Measurements from ENCODE around the gene TAOK2.

The TAOK2 gene

DNA sequence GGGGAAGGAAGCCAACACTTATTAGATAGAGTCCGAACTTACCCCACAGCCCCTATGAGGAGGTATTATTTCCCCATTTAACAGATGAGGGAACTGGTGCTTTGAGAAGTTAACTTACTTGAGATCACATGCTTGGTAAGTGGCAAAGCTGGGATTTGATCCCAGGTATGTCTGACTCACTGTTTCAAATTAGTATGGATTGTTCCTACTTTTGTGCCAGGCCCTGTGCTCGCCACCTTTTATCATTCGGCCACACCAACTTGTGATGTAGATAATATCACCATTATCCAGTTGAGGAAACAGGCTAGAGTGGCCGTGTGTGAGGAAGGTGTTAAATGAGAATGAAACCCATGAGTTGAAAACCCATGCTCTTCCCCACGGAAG lies 11.1 kb downstream of the TAOK2 start:
- Histone ChIP-seq H4K12ac (ENCODE audit: low read depth, low read length) (no peak overlapping the region), H3K27ac (ENCODE audit: low read depth, low read length) (no peak overlapping the region), H3K9ac (ENCODE audit: low read length) (no peak overlapping the region), H3K4ac (ENCODE audit: low read depth, low read length) (no peak overlapping the region), H3K4me1 (ENCODE audit: control insufficient read depth in 1 of 2, insufficient read depth in 2 of 2, low read length in 2 of 2) (no peaks in the 10 kb centered on the region), H3K4me2 (ENCODE audit: low read length) (no peak overlapping the region), H3K23ac (ENCODE audit: low read length) (no peak overlapping the region), H3K79me2 (ENCODE audit: control insufficient read depth, insufficient read depth, low read length, poor library complexity) (no peaks in the 10 kb centered on the region), H3K14ac (ENCODE audit: low read length) (no peak overlapping the region), H2BK5ac (ENCODE audit: low read depth, low read length, poor library complexity) (no peak overlapping the region), H2BK12ac (ENCODE audit: low read length) (no peak overlapping the region), H2BK120ac (ENCODE audit: insufficient read depth, low read length, poor library complexity) (no peak overlapping the region), H3K36me3 (ENCODE audit: control insufficient read depth in 1 of 2, insufficient read depth in 2 of 2, low read length in 2 of 2) (peaks cover 80 to 93% of the 10 kb centered on the region in 2 experiments), H4K91ac (ENCODE audit: low read depth, low read length) (no peak overlapping the region), H2AFZ (ENCODE audit: insufficient read depth, low read length, poor library complexity) (no peak overlapping the region), H3K9me3 (ENCODE audit: insufficient read depth, low read depth, low read length) (peaks cover 4% of the 10 kb centered on the region), H2AK5ac (ENCODE audit: low read length) (no peak overlapping the region), H4K8ac (ENCODE audit: low read depth, low read length) (no peak overlapping the region), H3K79me1 (ENCODE audit: low read length) (no peaks in the 10 kb centered on the region), H3K27me3 (ENCODE audit: insufficient read depth, low read length) (no peaks in the 10 kb centered on the region), H3K4me3 (ENCODE audit: low read depth, low read length) (no peak overlapping the region), H3K18ac (ENCODE audit: low read length) (no peak overlapping the region)
- WGBS (ENCODE audit: extremely low coverage, insufficient coverage, insufficient read length) = no CpG with 5 or more reads among the region's 5 CpGs
- no peak for DNase-seq

- H4K8ac ChIP-seq (ENCODE audit: low read depth, low read length) = no peak overlapping the region
- H2AK5ac ChIP-seq (ENCODE audit: low read length) = no peak overlapping the region
- H3K9me3 ChIP-seq (ENCODE audit: insufficient read depth, low read depth, low read length) = peaks cover 4% of the 10 kb centered on the region
- no peak overlapping the region for H4K12ac ChIP-seq (ENCODE audit: low read depth, low read length)
- H3K36me3 ChIP-seq (ENCODE audit: control insufficient read depth in 1 of 2, insufficient read depth in 2 of 2, low read length in 2 of 2) = peaks cover 78 to 87% of the 10 kb centered on the region in 2 experiments
- no peak overlapping the region for H2AFZ ChIP-seq (ENCODE audit: insufficient read depth, low read length, poor library complexity)
- H4K91ac ChIP-seq (ENCODE audit: low read depth, low read length) = no peak overlapping the region
- WGBS (ENCODE audit: extremely low coverage, insufficient coverage, insufficient read length) = no CpG with 5 or more reads among the region's 28 CpGs
- DNase-seq = no peak
- no peaks in the 10 kb centered on the region for H3K79me2 ChIP-seq (ENCODE audit: control insufficient read depth, insufficient read depth, low read length, poor library complexity)
- H3K9ac ChIP-seq (ENCODE audit: low read length) = no peak overlapping the region
- H3K18ac ChIP-seq (ENCODE audit: low read length) = no peak overlapping the region
- no peaks in the 10 kb centered on the region for H3K79me1 ChIP-seq (ENCODE audit: low read length)
- H3K4me3 ChIP-seq (ENCODE audit: low read depth, low read length) = no peak overlapping the region
- no peak overlapping the region for H3K4me2 ChIP-seq (ENCODE audit: low read length)
- no peaks in the 10 kb centered on the region for H3K27me3 ChIP-seq (ENCODE audit: insufficient read depth, low read length)
- no peak overlapping the region for H3K4ac ChIP-seq (ENCODE audit: low read depth, low read length)
- no peaks in the 10 kb centered on the region for H3K4me1 ChIP-seq (ENCODE audit: control insufficient read depth in 1 of 2, insufficient read depth in 2 of 2, low read length in 2 of 2)
- H2BK120ac ChIP-seq (ENCODE audit: insufficient read depth, low read length, poor library complexity) = no peak overlapping the region
- no peak overlapping the region for H3K27ac ChIP-seq (ENCODE audit: low read depth, low read length)
- no peak overlapping the region for H3K14ac ChIP-seq (ENCODE audit: low read length)
- no peak overlapping the region for H2BK12ac ChIP-seq (ENCODE audit: low read length)
- no peak overlapping the region for H2BK5ac ChIP-seq (ENCODE audit: low read depth, low read length, poor library complexity)
- H3K23ac ChIP-seq (ENCODE audit: low read length) = no peak overlapping the region
Measured at GRCh38 chr16:29985271-29985811, 11.7 kb downstream of the TAOK2 start.

DNA sequence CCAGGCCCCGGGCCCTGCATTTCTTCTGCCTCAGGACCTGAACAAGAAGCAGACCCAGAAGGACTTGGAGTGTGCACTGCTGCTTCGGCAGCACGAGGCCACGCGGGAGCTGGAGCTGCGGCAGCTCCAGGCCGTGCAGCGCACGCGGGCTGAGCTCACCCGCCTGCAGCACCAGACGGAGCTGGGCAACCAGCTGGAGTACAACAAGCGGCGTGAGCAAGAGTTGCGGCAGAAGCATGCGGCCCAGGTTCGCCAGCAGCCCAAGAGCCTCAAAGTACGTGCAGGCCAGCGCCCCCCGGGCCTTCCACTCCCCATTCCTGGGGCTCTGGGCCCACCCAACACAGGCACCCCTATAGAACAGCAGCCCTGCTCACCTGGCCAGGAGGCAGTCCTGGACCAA lies 12.6 kb downstream of the TAOK2 start:
- Histone ChIP-seq H3K27me3 (ENCODE audit: insufficient read depth, low read length) (no peaks in the 10 kb centered on the region), H3K4me2 (ENCODE audit: low read length) (no peak overlapping the region), H2AFZ (ENCODE audit: insufficient read depth, low read length, poor library complexity) (no peak overlapping the region), H2BK120ac (ENCODE audit: insufficient read depth, low read length, poor library complexity) (no peak overlapping the region), H3K9me3 (ENCODE audit: insufficient read depth, low read depth, low read length) (peaks cover 4% of the 10 kb centered on the region), H3K9ac (ENCODE audit: low read length) (no peak overlapping the region), H3K4me1 (ENCODE audit: control insufficient read depth in 1 of 2, insufficient read depth in 2 of 2, low read length in 2 of 2) (no peaks in the 10 kb centered on the region), H3K36me3 (ENCODE audit: control insufficient read depth in 1 of 2, insufficient read depth in 2 of 2, low read length in 2 of 2) (peaks cover 85 to 93% of the 10 kb centered on the region in 2 experiments), H3K27ac (ENCODE audit: low read depth, low read length) (no peak overlapping the region), H3K18ac (ENCODE audit: low read length) (no peak overlapping the region), H3K23ac (ENCODE audit: low read length) (no peak overlapping the region), H4K8ac (ENCODE audit: low read depth, low read length) (no peak overlapping the region), H2AK5ac (ENCODE audit: low read length) (no peak overlapping the region), H2BK12ac (ENCODE audit: low read length) (no peak overlapping the region), H4K12ac (ENCODE audit: low read depth, low read length) (no peak overlapping the region), H3K4ac (ENCODE audit: low read depth, low read length) (no peak overlapping the region), H4K91ac (ENCODE audit: low read depth, low read length) (no peak overlapping the region), H2BK5ac (ENCODE audit: low read depth, low read length, poor library complexity) (no peak overlapping the region), H3K4me3 (ENCODE audit: low read depth, low read length) (no peak overlapping the region), H3K79me2 (ENCODE audit: control insufficient read depth, insufficient read depth, low read length, poor library complexity) (no peaks in the 10 kb centered on the region), H3K14ac (ENCODE audit: low read length) (no peak overlapping the region), H3K79me1 (ENCODE audit: low read length) (no peaks in the 10 kb centered on the region)
- DNase-seq = no peak
- WGBS (ENCODE audit: extremely low coverage, insufficient coverage, insufficient read length) = no CpG with 5 or more reads among the region's 20 CpGs

GRCh38 chr16:29986931-29987330 lies 13.3 kb downstream of the TAOK2 start:
- Histone ChIP-seq H3K9me3 (ENCODE audit: insufficient read depth, low read depth, low read length) (peaks cover 4% of the 10 kb centered on the region), H3K79me1 (ENCODE audit: low read length) (no peaks in the 10 kb centered on the region), H3K4me1 (ENCODE audit: control insufficient read depth in 1 of 2, insufficient read depth in 2 of 2, low read length in 2 of 2) (no peaks in the 10 kb centered on the region), H4K12ac (ENCODE audit: low read depth, low read length) (no peak overlapping the region), H3K9ac (ENCODE audit: low read length) (no peak overlapping the region), H3K27ac (ENCODE audit: low read depth, low read length) (no peak overlapping the region), H2BK5ac (ENCODE audit: low read depth, low read length, poor library complexity) (no peak overlapping the region), H4K8ac (ENCODE audit: low read depth, low read length) (no peak overlapping the region), H3K14ac (ENCODE audit: low read length) (no peak overlapping the region), H2AK5ac (ENCODE audit: low read length) (no peak overlapping the region), H4K91ac (ENCODE audit: low read depth, low read length) (no peak overlapping the region), H3K23ac (ENCODE audit: low read length) (no peak overlapping the region), H3K4me3 (ENCODE audit: low read depth, low read length) (no peak overlapping the region), H2AFZ (ENCODE audit: insufficient read depth, low read length, poor library complexity) (no peak overlapping the region), H3K4me2 (ENCODE audit: low read length) (no peak overlapping the region), H3K36me3 (ENCODE audit: control insufficient read depth in 1 of 2, insufficient read depth in 2 of 2, low read length in 2 of 2) (peaks cover 87 to 93% of the 10 kb centered on the region in 2 experiments), H3K18ac (ENCODE audit: low read length) (no peak overlapping the region), H2BK12ac (ENCODE audit: low read length) (no peak overlapping the region), H3K79me2 (ENCODE audit: control insufficient read depth, insufficient read depth, low read length, poor library complexity) (no peaks in the 10 kb centered on the region), H3K27me3 (ENCODE audit: insufficient read depth, low read length) (no peaks in the 10 kb centered on the region), H2BK120ac (ENCODE audit: insufficient read depth, low read length, poor library complexity) (no peak overlapping the region), H3K4ac (ENCODE audit: low read depth, low read length) (no peak overlapping the region)
- no peak for DNase-seq
- no CpG with 5 or more reads among the region's 5 CpGs for WGBS (ENCODE audit: extremely low coverage, insufficient coverage, insufficient read length)
